H1 (cell line): ENCODE results near the gene CLPSL2. TPM values are rescaled to one million over a fixed set of nuclear protein-coding genes. Genes with fewer than 3 reads are reported as not detected.

ENCODE experiments used
- CEBPB ChIP-seq: IDR thresholded peaks from 2 replicates; pipeline ENCODE4 v1.6.1; 2012; ENCODE audit warnings: low read depth, low read length
- EZH2 ChIP-seq: fragments of 200-600 bp; sonication (generic); IDR thresholded peaks from 2 replicates; pipeline ENCODE4 v1.7.1; 2012; ENCODE audit warnings: low read depth, mild to moderate bottlenecking, moderate library complexity, low read length, inconsistent platforms; ENCODE audit not compliant: severe bottlenecking
- GABPA ChIP-seq: IDR thresholded peaks from 2 replicates; pipeline ENCODE4 v1.6.1; 2011; ENCODE audit warnings: mild to moderate bottlenecking, low read length, moderate library complexity, borderline replicate concordance; ENCODE audit not compliant: insufficient read depth
- POLR2AphosphoS5 ChIP-seq: IDR thresholded peaks from 2 replicates; pipeline ENCODE4 v1.6.1; 2011; ENCODE audit warnings: low read depth, low read length
- RXRA ChIP-seq: IDR thresholded peaks from 2 replicates; pipeline ENCODE4 v1.6.1; 2011; ENCODE audit warnings: low read depth, mild to moderate bottlenecking, low read length, moderate library complexity; ENCODE audit not compliant: insufficient read depth
- SAP30 ChIP-seq: fragments of 300-600 bp; sonication (generic); IDR thresholded peaks from 2 replicates; pipeline ENCODE4 v1.7.1; 2012; ENCODE audit warnings: low read length, moderate library complexity, mild to moderate bottlenecking, inconsistent platforms; ENCODE audit not compliant: insufficient read depth, insufficient replicate concordance
- SP1 ChIP-seq: IDR thresholded peaks from 2 replicates; pipeline ENCODE4 v1.6.1; 2011; ENCODE audit warnings: low read depth, low read length
- polyA plus RNA-seq, 7 experiments: library from polyadenylated mRNA; depleted of rRNA in 3 of 7; stranded (reverse) in 5 of 7; unstranded in 2 of 7; fragments of >200 nt in 5 of 7; fragments of 200-250 nt in 2 of 7; gene quantifications; 1 replicate in 5 of 7; 2 replicates in 1 of 7; 4 replicates in 1 of 7; pipeline versions ENCODE4 v1.2.1 to v1.2.3, GENCODE V29; 2011 to 2013; ENCODE audit warnings: missing spikeins in 2 of 7, mixed read lengths in 2 of 7
- total RNA-seq: library from RNA; stranded (reverse); fragmentation: NEBNext Ultra II Directional; extraction: Animal tissue kit (Norgen Biotek cat#: 25700); gene quantifications from 2 replicates; pipeline ENCODE4 v1.2.1, GENCODE V29; 2021

CLPSL2 gene
- total and polyA plus RNA-seq, 2 of the 8 experiments (the other 6 are each of a cell fraction or from before 2014, with no cell fraction given) = 1.4 to 3.4 TPM

GRCh38 chr6:35788423-35788982 is 12.1 kb downstream of the CLPSL2 start (continued):
- TF ChIP-seq EZH2 (no peak), RXRA (no peak), SAP30 (no peak), POLR2AphosphoS5 (no peak), SP1 (no peak), CEBPB (no peak), GABPA (no peak)
